HepG2 (cell line): ENCODE data around the gene PLCB1. TPM values are rescaled to one million over a fixed set of nuclear protein-coding genes. Genes with fewer than 3 reads are reported as not detected.

Experiments
- AFF4 ChIP-seq: sonication (generic); formaldehyde crosslinking; IDR thresholded peaks from 2 replicates; pipeline ENCODE4 v1.4.0; 2020; ENCODE audit warnings: missing genetic modification reagents
- ARNTL ChIP-seq: sonication (generic); formaldehyde crosslinking; IDR thresholded peaks from 2 replicates; pipeline ENCODE4 v1.4.0; 2020; ENCODE audit warnings: mild to moderate bottlenecking, missing genetic modification reagents
- DBP ChIP-seq: sonication (generic); formaldehyde crosslinking; IDR thresholded peaks from 2 replicates; pipeline ENCODE4 v1.4.0; 2020; ENCODE audit warnings: missing genetic modification reagents; ENCODE audit errors: not compliant biosample characterization
- GATAD1 ChIP-seq: IDR thresholded peaks from 2 replicates; pipeline ENCODE4 v1.6.1; 2016; ENCODE audit warnings: missing genetic modification reagents, missing compliant biosample characterization
- GATAD2A ChIP-seq: IDR thresholded peaks from 2 replicates; pipeline ENCODE4 v1.6.1; 2016
- GMEB2 ChIP-seq: IDR thresholded peaks from 2 replicates; pipeline ENCODE4 v1.6.1; 2016; ENCODE audit warnings: missing biosample characterization, missing genetic modification reagents, low read depth
- HNF4A ChIP-seq: sonication (generic); formaldehyde crosslinking; IDR thresholded peaks from 2 replicates; pipeline ENCODE4 v1.4.0; 2020; ENCODE audit warnings: missing genetic modification reagents
- ISX ChIP-seq: sonication (generic); formaldehyde crosslinking; conservative IDR thresholded peaks from 2 replicates; pipeline ENCODE4 v1.5.0; 2020; ENCODE audit warnings: missing genetic modification reagents
- MAFG ChIP-seq: sonication (generic); formaldehyde crosslinking; IDR thresholded peaks from 2 replicates; pipeline ENCODE4 v1.5.1; 2020; ENCODE audit warnings: mild to moderate bottlenecking, missing genetic modification reagents
- MAZ ChIP-seq, 2 experiments: sonication (generic) in 1 of 2; formaldehyde crosslinking in 1 of 2; IDR thresholded peaks; 2 replicates each; pipeline versions ENCODE4 v1.5.0 to v1.6.1; 2012 to 2020; ENCODE audit warnings: low read depth in 2 of 2, mild to moderate bottlenecking in 2 of 2, borderline replicate concordance in 1 of 2, improper control_type of control experiment in 1 of 2, low read length in 1 of 2, missing genetic modification reagents in 1 of 2, moderate library complexity in 1 of 2
- PHB2 ChIP-seq: fragments of 450-650 bp; IDR thresholded peaks from 2 replicates; pipeline ENCODE4 v1.6.1; 2018; ENCODE audit not compliant: partially characterized antibody
- RBAK ChIP-seq: sonication (generic); formaldehyde crosslinking; IDR thresholded peaks from 2 replicates; pipeline ENCODE4 v1.5.1; 2020; ENCODE audit warnings: mild to moderate bottlenecking, missing genetic modification reagents
- TBL1XR1 ChIP-seq: fragments of 150-350 bp; IDR thresholded peaks from 2 replicates; pipeline ENCODE4 v1.6.1; 2014; ENCODE audit warnings: borderline replicate concordance, low read length; ENCODE audit not compliant: partially characterized antibody
- ZC3H4 ChIP-seq: sonication (generic); formaldehyde crosslinking; IDR thresholded peaks from 2 replicates; pipeline ENCODE4 v1.4.0; 2020; ENCODE audit warnings: missing genetic modification reagents, borderline replicate concordance
- ZFP1 ChIP-seq: IDR thresholded peaks from 2 replicates; pipeline ENCODE4 v1.6.1; 2016
- ZFP36 ChIP-seq: fragments of 150-350 bp; IDR thresholded peaks from 2 replicates; pipeline ENCODE4 v1.6.1; 2018; ENCODE audit warnings: borderline replicate concordance, low read length, low read depth; ENCODE audit not compliant: partially characterized antibody
- ZNF121 ChIP-seq: sonication (generic); formaldehyde crosslinking; IDR thresholded peaks from 2 replicates; pipeline ENCODE4 v1.5.0; 2020; ENCODE audit warnings: mild to moderate bottlenecking, missing genetic modification reagents
- ZNF274 ChIP-seq: sonication (generic); formaldehyde crosslinking; IDR thresholded peaks from 2 replicates; pipeline ENCODE4 v1.5.1; 2020; ENCODE audit warnings: mild to moderate bottlenecking, missing genetic modification reagents
- ZNF296 ChIP-seq: sonication (generic); formaldehyde crosslinking; conservative IDR thresholded peaks from 2 replicates; pipeline ENCODE4 v1.5.0; 2020; ENCODE audit warnings: mild to moderate bottlenecking, missing genetic modification reagents
- ZNF335 ChIP-seq: sonication (generic); formaldehyde crosslinking; IDR thresholded peaks from 2 replicates; pipeline ENCODE4 v1.4.0; 2020; ENCODE audit warnings: missing genetic modification reagents
- ZNF343 ChIP-seq: sonication (generic); formaldehyde crosslinking; IDR thresholded peaks from 2 replicates; pipeline ENCODE4 v1.4.0; 2020; ENCODE audit warnings: mild to moderate bottlenecking, missing genetic modification reagents
- ZNF432 ChIP-seq: sonication (generic); formaldehyde crosslinking; IDR thresholded peaks from 2 replicates; pipeline ENCODE4 v1.5.0; 2020; ENCODE audit warnings: missing genetic modification reagents, mild to moderate bottlenecking, borderline replicate concordance
- ZNF441 ChIP-seq: sonication (generic); formaldehyde crosslinking; IDR thresholded peaks from 2 replicates; pipeline ENCODE4 v1.7.0; 2021; ENCODE audit warnings: missing genetic modification reagents, borderline replicate concordance
- ZNF451 ChIP-seq: sonication (generic); formaldehyde crosslinking; IDR thresholded peaks from 2 replicates; pipeline ENCODE4 v1.5.0; 2020; ENCODE audit warnings: mild to moderate bottlenecking, missing genetic modification reagents
- ZNF576 ChIP-seq: sonication (generic); formaldehyde crosslinking; IDR thresholded peaks from 2 replicates; pipeline ENCODE4 v1.4.0; 2020; ENCODE audit warnings: mild to moderate bottlenecking, missing genetic modification reagents
- ZNF580 ChIP-seq: IDR thresholded peaks from 2 replicates; pipeline ENCODE4 v1.6.1; 2016; ENCODE audit warnings: low read depth, borderline replicate concordance
- ZNF737 ChIP-seq: sonication (generic); formaldehyde crosslinking; IDR thresholded peaks from 2 replicates; pipeline ENCODE4 v1.5.0; 2020; ENCODE audit warnings: missing genetic modification reagents, mild to moderate bottlenecking, borderline replicate concordance
- polyA plus RNA-seq, 8 experiments: library from polyadenylated mRNA; depleted of rRNA in 3 of 8; stranded (reverse) in 7 of 8; unstranded in 1 of 8; fragments of >200 nt; fragmentation: Illumina TruSeq in 4 of 8; extraction: Trizol in 4 of 8; gene quantifications; 2 replicates each; pipeline versions ENCODE4 v1.2.1 to v1.2.3, GENCODE V29; 2011 to 2016; ENCODE audit warnings: low read depth in 4 of 8, missing spikeins in 1 of 8, mixed read lengths in 1 of 8; ENCODE audit not compliant: insufficient read depth in 1 of 8
- total RNA-seq, 5 experiments: library from RNA; depleted of rRNA; stranded (reverse); fragments of >200 nt; fragmentation: Illumina TruSeq; extraction: Trizol; gene quantifications; 2 replicates each; pipeline ENCODE4 v1.2.3, GENCODE V29; 2016; ENCODE audit warnings: low read depth in 1 of 5

The PLCB1 gene
- total and polyA plus RNA-seq, 2 of the 13 experiments (the other 11 are each of a cell fraction or from before 2014, with no cell fraction given) = 42.4 to 55.9 TPM

- TF ChIP-seq TBL1XR1 (no peak), ZNF335 (CRISPR knock-in tag) (no peak), ZNF296 (CRISPR knock-in tag) (no peak), ARNTL (CRISPR knock-in tag) (no peak), GATAD2A (peak; percentile 53), ZNF274 (CRISPR knock-in tag) (no peak), ZNF441 (CRISPR knock-in tag) (no peak), ZFP36 (no peak), AFF4 (CRISPR knock-in tag) (no peak), ZC3H4 (no peak), MAZ (IDR thresholded peaks at IDR 0.05; ENCODE audit: borderline replicate concordance, low read depth, low read length) (no peak), MAZ (CRISPR knock-in tag; IDR thresholded peaks at IDR 0.05; ENCODE audit: low read depth) (no peak), ZFP1 (no peak), DBP (CRISPR knock-in tag) (no peak), ZNF576 (CRISPR knock-in tag) (no peak), GMEB2 (CRISPR knock-in tag) (no peak), PHB2 (no peak), ISX (no peak), ZNF737 (no peak), ZNF451 (no peak), GATAD1 (no peak), RBAK (CRISPR knock-in tag) (no peak), ZNF432 (CRISPR knock-in tag) (no peak), MAFG (CRISPR knock-in tag) (no peak), ZNF121 (CRISPR knock-in tag) (no peak), HNF4A (peak; percentile 76), ZNF343 (CRISPR knock-in tag) (no peak), ZNF580 (CRISPR knock-in tag) (no peak)
Observed at GRCh38 chr20:8335059-8335458, 203.0 kb downstream of the PLCB1 start (continued).
